ENCODE results near the gene EYS.

EYS gene

DNA sequence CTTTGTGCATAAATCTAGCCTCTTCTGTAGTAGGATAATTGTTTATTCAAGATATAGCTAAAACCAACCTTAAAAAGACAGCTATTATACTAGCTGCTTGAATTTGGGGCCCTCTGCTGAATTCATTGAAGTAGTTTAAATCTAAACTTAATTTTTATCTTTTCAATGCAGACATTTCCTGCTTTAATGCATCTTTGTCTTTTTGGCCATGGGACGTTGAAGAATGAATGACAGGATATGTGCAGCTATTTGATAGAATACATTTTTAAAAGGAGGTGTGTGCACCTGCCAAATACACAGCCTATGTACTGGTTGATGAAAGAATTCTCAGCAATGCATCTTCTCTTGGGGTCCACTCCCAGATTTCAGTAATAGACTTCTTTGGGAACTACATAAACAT, 1546.5 kb downstream of the EYS start:
- H3K4me3 ChIP-seq (ENCODE audit: control insufficient read depth, low read depth, low read length), result no peak overlapping the region
- TF ChIP-seq, protein P1, sequence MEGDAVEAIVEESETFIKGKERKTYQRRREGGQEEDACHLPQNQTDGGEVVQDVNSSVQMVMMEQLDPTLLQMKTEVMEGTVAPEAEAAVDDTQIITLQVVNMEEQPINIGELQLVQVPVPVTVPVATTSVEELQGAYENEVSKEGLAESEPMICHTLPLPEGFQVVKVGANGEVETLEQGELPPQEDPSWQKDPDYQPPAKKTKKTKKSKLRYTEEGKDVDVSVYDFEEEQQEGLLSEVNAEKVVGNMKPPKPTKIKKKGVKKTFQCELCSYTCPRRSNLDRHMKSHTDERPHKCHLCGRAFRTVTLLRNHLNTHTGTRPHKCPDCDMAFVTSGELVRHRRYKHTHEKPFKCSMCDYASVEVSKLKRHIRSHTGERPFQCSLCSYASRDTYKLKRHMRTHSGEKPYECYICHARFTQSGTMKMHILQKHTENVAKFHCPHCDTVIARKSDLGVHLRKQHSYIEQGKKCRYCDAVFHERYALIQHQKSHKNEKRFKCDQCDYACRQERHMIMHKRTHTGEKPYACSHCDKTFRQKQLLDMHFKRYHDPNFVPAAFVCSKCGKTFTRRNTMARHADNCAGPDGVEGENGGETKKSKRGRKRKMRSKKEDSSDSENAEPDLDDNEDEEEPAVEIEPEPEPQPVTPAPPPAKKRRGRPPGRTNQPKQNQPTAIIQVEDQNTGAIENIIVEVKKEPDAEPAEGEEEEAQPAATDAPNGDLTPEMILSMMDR (conservative IDR thresholded peaks at IDR 0.05; ENCODE audit: control insufficient read depth, insufficient read depth, low read depth, low read length), result no peak

DNA sequence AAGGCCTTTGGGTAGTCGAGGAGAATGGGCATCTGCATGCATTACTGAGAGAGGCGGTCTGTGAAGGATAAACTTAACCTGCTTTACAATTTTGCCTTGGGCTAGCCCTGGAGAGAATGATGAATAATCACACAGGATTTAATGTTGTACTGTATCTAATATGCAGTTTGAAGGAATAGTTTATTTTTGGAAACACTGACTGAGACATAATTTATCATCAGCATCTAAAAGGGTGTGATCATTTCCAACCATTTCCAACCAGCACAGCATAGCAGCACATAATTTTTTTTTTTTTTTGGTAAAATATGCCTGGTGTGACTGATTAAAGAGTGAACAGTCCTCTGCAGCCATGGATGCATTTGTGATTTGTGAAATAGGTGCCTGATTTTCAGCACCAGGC, 1552.0 kb downstream of the EYS start:
- TF ChIP-seq, protein P1 (conservative IDR thresholded peaks at IDR 0.05; ENCODE audit: control insufficient read depth, insufficient read depth, low read depth, low read length), result no peak
- H3K4me3 ChIP-seq (ENCODE audit: control insufficient read depth, low read depth, low read length), result no peak overlapping the region
- no peak for DNase-seq (ENCODE audit: low read depth)

More for the DNA sequence above, 1546.5 kb downstream of the EYS start:
- no peak for DNase-seq (ENCODE audit: low read depth)

DNA sequence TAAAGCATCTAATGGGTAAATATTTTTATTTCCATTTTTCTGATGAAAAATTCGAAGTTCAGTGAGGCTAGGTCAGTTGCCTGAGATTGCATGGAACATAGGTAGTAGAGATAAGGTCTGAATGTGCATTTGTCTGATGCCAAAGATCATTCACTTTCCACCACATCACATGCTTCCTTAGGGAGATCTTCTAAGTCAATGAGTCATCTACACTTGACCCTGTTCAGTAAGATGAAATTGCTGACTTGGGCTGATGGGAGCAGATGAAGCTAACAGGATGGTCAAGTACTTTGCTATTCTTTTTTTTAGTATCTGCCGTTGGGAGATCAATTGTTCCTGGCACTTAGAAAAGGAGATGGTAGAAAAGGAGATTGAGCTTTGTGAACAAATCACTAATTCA, 1560.2 kb downstream of the EYS start:
- TF ChIP-seq, protein P1 (conservative IDR thresholded peaks at IDR 0.05; ENCODE audit: control insufficient read depth, insufficient read depth, low read depth, low read length), result no peak
- no peak overlapping the region for H3K4me3 ChIP-seq (ENCODE audit: control insufficient read depth, low read depth, low read length)
- peak; percentile 2 for DNase-seq (ENCODE audit: low read depth)

DNA sequence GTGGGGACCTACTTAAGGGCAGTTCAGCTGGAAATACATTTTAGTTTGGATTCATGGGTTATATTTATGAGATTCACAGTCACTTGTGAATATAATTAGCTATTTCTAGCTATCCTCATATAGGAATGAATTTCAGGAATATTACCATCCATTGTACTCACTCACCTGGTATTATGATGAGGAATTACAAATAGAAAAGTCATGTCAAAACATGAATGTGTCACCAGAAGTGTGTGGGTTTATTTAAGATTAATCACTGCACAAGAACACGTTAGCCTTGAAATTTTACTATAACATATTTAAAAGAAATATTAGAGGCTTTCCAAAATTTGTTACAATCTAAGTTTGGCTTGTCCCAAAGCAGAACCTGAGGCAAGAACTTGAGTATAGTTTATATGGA, 1560.9 kb downstream of the EYS start:
- no peak for DNase-seq (ENCODE audit: low read depth)
- TF ChIP-seq, protein P1 (conservative IDR thresholded peaks at IDR 0.05; ENCODE audit: control insufficient read depth, insufficient read depth, low read depth, low read length), result no peak
- no peak overlapping the region for H3K4me3 ChIP-seq (ENCODE audit: control insufficient read depth, low read depth, low read length)

DNA sequence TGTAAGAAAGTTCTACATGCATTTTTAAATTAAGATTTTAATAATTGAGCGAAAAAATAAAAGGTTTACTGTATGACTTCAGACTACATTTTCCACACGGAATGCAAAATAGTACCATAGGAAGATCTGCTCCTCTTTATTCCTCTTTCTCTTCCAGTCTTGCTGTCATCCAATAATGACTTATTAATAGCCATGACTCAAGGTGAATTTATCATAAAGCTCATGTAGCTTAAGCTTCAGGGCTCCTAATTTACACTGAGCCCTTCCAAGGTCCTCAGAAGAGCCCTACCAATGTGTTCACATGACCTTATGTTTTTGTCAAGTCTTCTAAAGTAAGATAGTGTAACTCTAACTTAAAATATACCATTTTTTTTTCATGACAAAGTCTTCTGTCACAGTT, 1561.4 kb downstream of the EYS start:
- H3K4me3 ChIP-seq (ENCODE audit: control insufficient read depth, low read depth, low read length), result no peak overlapping the region
- DNase-seq (ENCODE audit: low read depth), result no peak
- TF ChIP-seq, protein P1 (conservative IDR thresholded peaks at IDR 0.05; ENCODE audit: control insufficient read depth, insufficient read depth, low read depth, low read length), result no peak

DNA sequence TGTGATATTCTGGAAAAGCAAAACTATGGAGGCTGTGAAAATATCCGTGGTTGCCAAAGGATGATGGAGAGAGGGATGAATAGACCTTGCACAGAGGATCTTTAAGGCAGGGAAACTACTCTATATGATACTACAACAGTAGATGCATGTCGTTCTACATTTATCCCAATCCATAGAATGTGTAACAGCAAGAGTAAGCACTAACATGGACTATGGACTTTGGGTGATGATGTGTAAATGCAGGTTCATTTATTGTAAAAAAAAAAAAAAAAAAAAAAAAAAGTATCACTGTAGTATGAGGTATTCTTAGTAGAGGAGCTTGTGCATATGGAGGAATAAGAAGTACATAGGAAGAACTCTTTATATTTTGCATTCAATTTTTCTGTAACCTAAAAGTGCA, 1563.9 kb downstream of the EYS start:
- TF ChIP-seq, protein P1 (conservative IDR thresholded peaks at IDR 0.05; ENCODE audit: control insufficient read depth, insufficient read depth, low read depth, low read length), result no peak
- no peak overlapping the region for H3K4me3 ChIP-seq (ENCODE audit: control insufficient read depth, low read depth, low read length)

DNA sequence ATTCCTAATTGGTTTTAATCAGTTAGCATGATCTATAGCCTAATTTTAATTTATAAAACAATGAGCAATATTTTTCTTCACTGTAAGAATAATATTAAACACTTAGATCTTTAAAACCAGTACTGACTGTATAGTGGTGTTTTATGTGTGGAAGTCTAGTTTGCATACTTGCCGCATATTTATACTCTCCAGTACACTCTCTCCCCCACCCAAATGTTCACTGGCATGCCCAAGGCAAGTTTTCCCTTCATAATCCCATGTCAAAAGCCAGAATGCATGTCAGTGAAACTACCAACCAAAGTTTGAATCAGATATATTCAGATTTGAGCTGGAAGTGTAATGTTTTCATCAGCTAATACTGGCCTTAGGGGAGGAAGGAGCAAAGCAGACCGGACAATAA, 1565.3 kb downstream of the EYS start:
- no peak overlapping the region for H3K4me3 ChIP-seq (ENCODE audit: control insufficient read depth, low read depth, low read length)
- DNase-seq (ENCODE audit: low read depth), result no peak
- TF ChIP-seq, protein P1 (conservative IDR thresholded peaks at IDR 0.05; ENCODE audit: control insufficient read depth, insufficient read depth, low read depth, low read length), result no peak

More for the DNA sequence above, 1563.9 kb downstream of the EYS start:
- DNase-seq (ENCODE audit: low read depth), result no peak

All from fibroblast of mammary gland (primary cell).